ENCODE results near the gene NDUFS5. TPM values are rescaled to one million over a fixed set of nuclear protein-coding genes. Genes with fewer than 3 reads are reported as not detected.

NDUFS5 gene
- total and polyA plus RNA-seq, 7 donors = 276 to 910 (median 407) TPM

DNA sequence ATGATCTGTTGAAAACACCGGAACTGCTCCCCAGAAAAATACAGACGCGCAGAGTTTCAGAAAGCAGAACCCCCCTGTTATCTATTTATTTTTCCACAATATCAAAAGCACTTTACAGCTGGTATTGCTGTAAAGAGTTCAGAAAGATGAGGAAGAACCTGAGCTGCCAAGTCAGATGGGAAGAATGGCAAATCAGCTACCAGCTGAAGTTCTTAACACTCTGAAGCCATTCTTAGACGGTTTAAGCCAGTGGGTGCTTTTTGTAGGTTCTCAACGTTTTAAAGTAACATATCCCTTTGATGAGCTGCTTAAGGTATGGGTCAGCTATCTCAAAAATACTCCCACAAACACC is 35.8 kb upstream of the NDUFS5 start:
- Histone ChIP-seq H3K4me1 (peaks cover 16% of the 10 kb centered on the region), H3K27me3 (ENCODE audit: insufficient read depth in 3 of 3, low read length in 2 of 3) (no peaks in the 10 kb centered on the region), H3K4me3 (peak overlapping the region; percentile 97), H3K27ac (peak overlapping the region; percentile 94), H3K9me3 (no peaks in the 10 kb centered on the region), H3K36me3 (ENCODE audit: insufficient read depth in 1 of 2, low read depth in 1 of 2) (peaks cover 0 to 4% of the 10 kb centered on the region in 2 donors)
- TF ChIP-seq, protein P1, sequence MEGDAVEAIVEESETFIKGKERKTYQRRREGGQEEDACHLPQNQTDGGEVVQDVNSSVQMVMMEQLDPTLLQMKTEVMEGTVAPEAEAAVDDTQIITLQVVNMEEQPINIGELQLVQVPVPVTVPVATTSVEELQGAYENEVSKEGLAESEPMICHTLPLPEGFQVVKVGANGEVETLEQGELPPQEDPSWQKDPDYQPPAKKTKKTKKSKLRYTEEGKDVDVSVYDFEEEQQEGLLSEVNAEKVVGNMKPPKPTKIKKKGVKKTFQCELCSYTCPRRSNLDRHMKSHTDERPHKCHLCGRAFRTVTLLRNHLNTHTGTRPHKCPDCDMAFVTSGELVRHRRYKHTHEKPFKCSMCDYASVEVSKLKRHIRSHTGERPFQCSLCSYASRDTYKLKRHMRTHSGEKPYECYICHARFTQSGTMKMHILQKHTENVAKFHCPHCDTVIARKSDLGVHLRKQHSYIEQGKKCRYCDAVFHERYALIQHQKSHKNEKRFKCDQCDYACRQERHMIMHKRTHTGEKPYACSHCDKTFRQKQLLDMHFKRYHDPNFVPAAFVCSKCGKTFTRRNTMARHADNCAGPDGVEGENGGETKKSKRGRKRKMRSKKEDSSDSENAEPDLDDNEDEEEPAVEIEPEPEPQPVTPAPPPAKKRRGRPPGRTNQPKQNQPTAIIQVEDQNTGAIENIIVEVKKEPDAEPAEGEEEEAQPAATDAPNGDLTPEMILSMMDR (IDR thresholded peaks at IDR 0.05) = no peak
- DNase-seq = no peak
- intact Hi-C loops (cut with DNase I) = loop anchor here in 1 of 2 donors (5.0 kb wide), 1 partner anchor 118 kb away; the partner anchor contains the start of gene MYCBP
- 22 to 40% (median 24%) methylated on average over 5 of the region's 5 CpGs for WGBS, 3 donors
- ATAC-seq = peak in 1 of 4 donors; percentile 6

DNA sequence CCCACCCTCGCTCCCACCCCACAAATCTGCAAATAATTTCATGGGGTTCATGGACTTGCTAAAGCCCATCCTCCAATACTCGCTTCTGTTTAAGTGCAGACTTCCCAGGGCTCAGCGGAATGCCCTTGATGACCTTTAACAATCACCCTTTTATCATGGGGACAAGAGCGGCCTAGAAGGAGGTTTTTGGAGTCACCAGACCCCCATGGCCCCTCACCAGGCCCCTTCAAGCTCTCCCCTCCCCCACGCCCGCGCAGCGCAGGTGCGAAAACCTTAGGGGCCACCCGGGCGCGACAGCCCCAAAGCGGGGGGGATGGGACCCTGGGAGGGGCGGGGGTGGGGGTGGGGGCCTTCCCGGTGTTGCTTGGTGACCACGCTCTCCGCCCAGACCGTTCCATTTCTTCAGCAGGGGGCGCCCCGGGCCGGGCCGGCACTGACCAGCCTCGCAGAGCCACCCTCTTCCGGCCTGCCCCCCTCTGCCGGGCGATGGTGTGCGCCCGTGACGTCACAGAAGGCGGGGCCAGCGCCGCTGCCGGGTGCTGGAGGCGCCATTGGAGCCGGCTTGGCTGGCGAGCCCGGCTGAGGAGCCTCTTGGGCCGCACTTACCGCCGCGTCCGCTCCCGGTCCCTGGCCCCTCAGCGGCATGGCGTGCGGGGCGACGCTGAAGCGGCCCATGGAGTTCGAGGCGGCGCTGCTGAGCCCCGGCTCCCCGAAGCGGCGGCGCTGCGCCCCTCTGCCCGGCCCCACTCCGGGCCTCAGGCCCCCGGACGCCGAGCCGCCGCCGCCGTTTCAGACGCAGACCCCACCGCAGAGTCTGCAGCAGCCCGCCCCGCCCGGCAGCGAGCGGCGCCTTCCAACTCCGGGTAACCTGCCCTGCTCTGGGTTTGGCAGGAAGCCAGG is 35.2 kb upstream of the NDUFS5 start, which contains the start of gene AKIRIN1:
Gene AKIRIN1 (plus strand): TSS at position 539 of the 900 bp plus-strand sequence. CDS start 105 bp downstream, at position 644.
- WGBS, 3 donors = 1% methylated on average over 57 to 76 of the region's 76 CpGs
- Histone ChIP-seq H3K27ac (peak within 1 kb of the TSS; percentile 94), H3K9me3 (no peaks in the 10 kb centered on the region), H3K27me3 (ENCODE audit: insufficient read depth in 3 of 3, low read length in 2 of 3) (no peaks in the 10 kb centered on the region), H3K4me3 (peak within 1 kb of the TSS; percentile 97), H3K4me1 (peaks cover 17% of the 10 kb centered on the region), H3K36me3 (ENCODE audit: insufficient read depth in 1 of 2, low read depth in 1 of 2) (peaks cover 0 to 10% of the 10 kb centered on the region in 2 donors)
- TF ChIP-seq, protein P1 (IDR thresholded peaks at IDR 0.05) = peak; percentile 38
- intact Hi-C loops (cut with DNase I) = loop anchor here in 1 of 2 donors (5.0 kb wide), 1 partner anchor 119 kb away; the partner anchor contains the start of gene MYCBP
- DNase-seq (peak; percentile 98 to 99), ATAC-seq (peak; percentile 97 to 99 (median 98))

DNA sequence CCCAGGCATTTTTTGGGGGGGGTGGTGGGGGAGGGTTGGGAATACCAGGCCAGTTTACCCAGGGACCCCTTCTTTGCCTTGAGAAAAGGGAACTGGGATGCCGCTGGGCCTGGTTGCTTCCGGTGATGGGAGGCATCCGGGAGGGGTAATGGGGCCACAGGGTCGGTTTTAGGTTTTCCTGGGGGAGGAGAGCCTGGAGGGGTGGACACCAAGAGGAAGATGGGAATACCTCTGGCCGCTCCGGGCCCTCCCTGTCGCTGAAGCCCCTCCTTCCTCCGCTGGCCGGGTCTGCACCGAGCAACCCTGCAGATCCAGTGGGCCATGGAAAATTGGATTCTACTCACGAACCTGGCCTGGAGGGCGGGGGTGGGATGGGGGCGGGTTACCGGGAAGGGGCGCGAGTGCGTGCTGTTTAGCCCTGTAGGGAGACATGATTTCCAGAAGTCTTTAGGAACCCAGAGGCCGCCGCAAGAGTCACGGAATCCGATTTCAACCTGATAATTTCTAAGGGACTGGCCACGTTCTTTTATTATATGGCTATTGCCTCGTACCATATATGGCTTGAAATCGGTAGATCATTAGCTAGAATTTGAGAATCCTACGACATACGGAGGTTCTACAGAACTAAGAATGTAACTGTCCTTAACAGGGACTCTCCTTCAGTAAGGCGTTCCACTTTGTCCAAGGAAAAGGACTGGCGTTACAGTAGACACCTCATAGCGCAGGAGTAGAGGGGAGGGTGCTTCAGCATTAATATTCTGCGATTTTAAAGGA is 34.3 kb upstream of the NDUFS5 start:
- TF ChIP-seq, protein P1 (IDR thresholded peaks at IDR 0.05) = no peak
- no peaks in the 10 kb centered on the region for H3K27me3 ChIP-seq (ENCODE audit: insufficient read depth in 3 of 3, low read length in 2 of 3)
- ATAC-seq = peak in 3 of 4 donors; percentile 23 to 36 (median 34)
- peaks cover 0 to 10% of the 10 kb centered on the region in 2 donors for H3K36me3 ChIP-seq (ENCODE audit: insufficient read depth in 1 of 2, low read depth in 1 of 2)
- DNase-seq = peak in 1 of 2 donors; percentile 34
- H3K27ac ChIP-seq = peak overlapping the region; percentile 94
- intact Hi-C loops (cut with DNase I) = loop anchor here in 1 of 2 donors (5.0 kb wide), 1 partner anchor 120 kb away; the partner anchor contains the start of gene MYCBP
- WGBS, 3 donors = 1 to 3% (median 2%) methylated on average over 26 to 30 of the region's 30 CpGs
- no peaks in the 10 kb centered on the region for H3K9me3 ChIP-seq
- peaks cover 25% of the 10 kb centered on the region for H3K4me1 ChIP-seq
- peak overlapping the region; percentile 97 for H3K4me3 ChIP-seq

DNA sequence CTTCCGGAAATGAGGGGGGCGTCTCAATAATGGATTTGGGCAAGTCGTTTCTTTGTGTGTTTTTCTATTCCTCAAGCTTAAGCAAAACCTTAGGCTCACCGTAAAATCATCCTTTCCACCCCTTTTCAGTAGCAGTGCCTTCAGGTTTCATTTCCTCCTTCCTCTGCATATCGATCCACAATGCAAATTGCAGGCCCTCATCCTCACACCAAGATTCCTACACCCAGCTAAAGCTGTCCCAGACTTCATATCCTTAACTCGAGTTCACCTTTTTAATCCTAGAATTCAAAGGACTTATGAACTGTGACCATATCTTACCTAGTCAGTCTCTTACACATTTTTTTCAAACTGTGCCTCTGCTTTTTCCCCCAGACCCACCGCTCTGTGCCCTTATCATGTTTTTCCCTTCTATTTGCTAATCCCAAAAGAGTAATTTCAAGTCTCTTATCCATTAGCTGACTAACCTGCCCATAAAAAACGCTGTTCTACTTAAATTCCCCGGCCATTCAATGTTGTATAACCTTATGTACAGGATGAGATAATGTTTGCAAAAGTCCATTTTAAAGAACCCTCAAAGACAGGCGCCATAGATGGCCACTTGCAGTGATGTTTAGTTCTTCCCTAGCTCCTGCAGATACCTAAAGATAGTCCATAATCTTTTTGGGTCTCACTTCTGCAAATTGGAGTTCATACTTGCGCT is 33.6 kb upstream of the NDUFS5 start:
- TF ChIP-seq, protein P1 (IDR thresholded peaks at IDR 0.05) = no peak
- H3K9me3 ChIP-seq = no peaks in the 10 kb centered on the region
- H3K27me3 ChIP-seq (ENCODE audit: insufficient read depth in 3 of 3, low read length in 2 of 3) = no peaks in the 10 kb centered on the region
- H3K27ac ChIP-seq = peak overlapping the region; percentile 94
- WGBS, 3 donors = 27 to 28% (median 28%) methylated on average over 11 of the region's 11 CpGs
- peaks cover 0 to 13% of the 10 kb centered on the region in 2 donors for H3K36me3 ChIP-seq (ENCODE audit: insufficient read depth in 1 of 2, low read depth in 1 of 2)
- DNase-seq (no peak), ATAC-seq (no peak)
- peak overlapping the region; percentile 97 for H3K4me3 ChIP-seq
- H3K4me1 ChIP-seq = peaks cover 33% of the 10 kb centered on the region
- intact Hi-C loops (cut with DNase I) = loop anchor here in 1 of 2 donors (5.0 kb wide), 1 partner anchor 120 kb away; the partner anchor contains the start of gene MYCBP
